Psoas muscle (tissue), 8 donors: Measurements from ENCODE around the gene R3HDML. TPM values are rescaled to one million over a fixed set of nuclear protein-coding genes. Genes with fewer than 3 reads are reported as not detected.

Experiments used
- ATAC-seq, 4 donors: fragments of 200-7000 bp; cut with Tn5 transposase; one replicate each; pipeline ENCODE4 v1.9.1; 2020; ENCODE audit warnings: moderate library complexity in 3 of 4, mild to moderate bottlenecking in 2 of 4
- DNase-seq, 2 donors: peaks; one replicate each; pipeline ENCODE4 v3.0.0-alpha.2; 2020
- H3K27ac ChIP-seq: fragments of 200-600 bp; one replicate; pipeline ENCODE4 v1.8.0; 2022
- H3K27me3 ChIP-seq, 3 donors: fragments of 200-600 bp in 1 of 3; one replicate each; pipeline versions ENCODE4 v1.6.1 to v1.8.0; 2013 to 2022; ENCODE audit warnings: low read length in 2 of 3, mild to moderate bottlenecking in 2 of 3, moderate library complexity in 1 of 3; ENCODE audit not compliant: insufficient read depth in 3 of 3
- H3K36me3 ChIP-seq, 2 donors: fragments of 200-600 bp in 1 of 2; one replicate each; pipeline versions ENCODE4 v1.6.1 to v1.8.0; 2013 to 2022; ENCODE audit warnings: low read depth in 1 of 2, mild to moderate bottlenecking in 1 of 2, moderate library complexity in 1 of 2; ENCODE audit not compliant: insufficient read depth in 1 of 2
- H3K4me1 ChIP-seq: fragments of 200-600 bp; one replicate; pipeline ENCODE4 v1.8.0; 2022
- H3K4me3 ChIP-seq: fragments of 200-600 bp; one replicate; pipeline ENCODE4 v1.8.0; 2022; ENCODE audit warnings: mild to moderate bottlenecking
- H3K9me3 ChIP-seq: fragments of 200-600 bp; one replicate; pipeline ENCODE4 v1.8.0; 2022
- CTCF ChIP-seq: fragments of 200-600 bp; IDR thresholded peaks from one replicate; pipeline ENCODE4 v1.8.0; 2022; ENCODE audit warnings: antibody characterized with exemption
- WGBS, 3 donors: extraction: QIAGEN DNeasy Blood & Tissue Kit; methylation state at CpG; one replicate each; pipeline versions ENCODE4 v1.1.6 to v1.1.7; 2013; 5-methylcytosine and 5-hydroxymethylcytosine counted together
- intact Hi-C, 2 donors: fragments of 100-400 bp; cut with DNase I; formaldehyde crosslinking; loops; one replicate each; pipeline versions ENCODE4 v1.11.0 to v1.14.2; 2022
- polyA plus RNA-seq, 3 donors: library from polyadenylated mRNA; stranded (reverse); fragments of 200-250 nt; gene quantifications; one replicate each; pipeline ENCODE4 v1.2.3, GENCODE V29; 2013
- total RNA-seq, 4 donors: library from RNA; stranded (reverse); fragmentation: NEBNext Ultra II Directional in 2 of 4; extraction: Animal tissue kit (Norgen Biotek cat#: 25700) in 2 of 4; gene quantifications; one replicate each; pipeline versions ENCODE4 v1.2.1 to v1.2.4, GENCODE V29; 2021 to 2023
- donor health status: healthy with polysubstance abuse.
- donor health status: DM: no; HTN: no; CAD: no; lungs with moderate emphysema.
- donor health status: Bipolar disorder and iron deficiency.
- donor health status: healthy.
- donor health status: DM: yes; HTN: yes; CAD: no.
- donor health status: DM: no; HTN: no; CAD: no.
- donor health status: DM: no; HTN: no; CAD: no.
- donor health status: DM: yes; HTN: yes; CAD: no.

R3HDML gene
- total and polyA plus RNA-seq, 7 donors: not detected

GRCh38 chr20:44393608-44394451 lies 57.0 kb downstream of the R3HDML start:
- no peak for TF ChIP-seq CTCF
- DNase-seq (no peak), ATAC-seq (no peak)
- intact Hi-C loops: loop anchor here in 1 of 2 donors (5.0 kb wide), 1 partner anchor 63 kb away; no protein-coding TSS in a partner anchor
- Histone ChIP-seq H3K4me3 (no peak overlapping the region), H3K9me3 (no peaks in the 10 kb centered on the region), H3K27ac (no peak overlapping the region), H3K4me1 (no peaks in the 10 kb centered on the region), H3K36me3 (no peaks in the 10 kb centered on the region), H3K27me3 (peaks cover 0 to 9% (median 4%) of the 10 kb centered on the region in 3 donors)
- WGBS, 3 donors: 53 to 58% (median 54%) methylated on average over 9 of the region's 9 CpGs

DNA sequence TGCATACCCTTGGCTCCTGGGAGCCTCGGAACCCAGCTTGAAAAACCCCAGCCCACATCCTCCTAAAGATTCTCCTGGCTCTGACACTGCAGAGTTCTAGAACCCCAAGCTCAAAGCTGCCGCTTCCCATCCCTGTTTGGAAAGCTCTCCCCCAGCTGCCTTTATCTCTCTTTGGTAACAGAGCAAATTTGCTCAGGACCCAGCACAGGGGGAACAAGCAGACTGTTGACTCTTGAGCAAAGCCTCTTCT lies 57.5 kb downstream of the R3HDML start:
- DNase-seq (no peak), ATAC-seq (no peak)
- intact Hi-C loops: loop anchor here in 1 of 2 donors (5.0 kb wide), 1 partner anchor 63 kb away; no protein-coding TSS in a partner anchor
- Histone ChIP-seq H3K9me3 (no peaks in the 10 kb centered on the region), H3K27me3 (peaks cover 0 to 6% (median 4%) of the 10 kb centered on the region in 3 donors), H3K27ac (no peak overlapping the region), H3K4me3 (no peak overlapping the region), H3K4me1 (no peaks in the 10 kb centered on the region), H3K36me3 (no peaks in the 10 kb centered on the region)
- TF ChIP-seq CTCF: no peak
- WGBS, 3 donors: 77 to 85% (median 78%) methylated on average over 2 of the region's 2 CpGs

- no peak for TF ChIP-seq CTCF
- intact Hi-C loops: loop anchor here in 1 of 2 donors (5.0 kb wide), 1 partner anchor 62 kb away; no protein-coding TSS in a partner anchor
- Histone ChIP-seq H3K4me1 (no peaks in the 10 kb centered on the region), H3K27ac (no peak overlapping the region), H3K9me3 (no peaks in the 10 kb centered on the region), H3K36me3 (no peaks in the 10 kb centered on the region), H3K27me3 (peaks cover 0 to 5% (median 4%) of the 10 kb centered on the region in 3 donors), H3K4me3 (no peak overlapping the region)
- ATAC-seq (no peak), DNase-seq (no peak)
- 78 to 81% (median 79%) methylated on average over 15 of the region's 15 CpGs for WGBS, 3 donors
Measured at GRCh38 chr20:44394702-44395460, 58.0 kb downstream of the R3HDML start.

DNA sequence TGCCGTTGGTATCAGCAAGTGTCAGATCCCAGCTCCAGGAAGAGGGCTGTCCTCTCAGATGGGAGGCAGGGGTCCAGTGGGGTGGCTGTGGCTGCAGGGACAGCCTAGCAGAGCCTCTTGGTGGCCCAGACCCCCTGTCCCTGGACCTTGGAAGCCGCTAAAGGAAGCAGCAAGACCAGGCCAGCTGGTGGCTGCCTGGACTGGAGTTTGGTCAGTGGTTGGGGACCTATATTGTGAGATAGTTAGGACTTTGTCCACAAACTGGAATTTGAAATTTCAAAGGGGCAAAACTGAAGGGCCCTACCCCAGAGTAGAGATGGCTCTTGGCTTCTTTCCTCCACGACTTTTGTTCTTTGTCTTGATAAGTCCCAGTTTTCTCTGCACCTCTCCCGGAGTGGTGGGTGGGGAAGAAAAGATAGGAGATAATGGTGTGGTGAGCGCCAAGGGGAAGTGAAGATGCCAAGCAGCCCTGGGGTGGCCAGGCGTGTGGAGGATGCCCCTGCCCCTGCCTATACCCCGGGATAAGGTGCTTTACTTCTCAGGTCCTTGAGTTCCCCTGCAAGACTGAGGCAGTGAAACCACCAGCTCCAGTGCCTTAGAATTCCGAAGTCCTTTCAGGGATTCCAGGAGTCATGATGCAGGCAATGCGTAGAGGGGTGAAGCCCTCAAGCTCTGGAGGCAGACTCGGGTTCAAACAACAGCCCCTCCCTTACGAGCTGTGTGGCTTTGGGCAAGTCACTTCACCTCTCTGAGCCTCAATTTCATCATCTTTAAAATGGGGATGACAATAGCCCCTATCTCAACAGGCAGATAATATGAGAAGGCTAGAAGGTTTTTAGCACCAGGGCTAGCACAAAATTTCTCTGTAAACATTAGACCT lies 58.9 kb downstream of the R3HDML start:
- H3K4me3 ChIP-seq: no peak overlapping the region
- H3K36me3 ChIP-seq: no peaks in the 10 kb centered on the region
- DNase-seq: no peak
- ATAC-seq: no peak
- no peaks in the 10 kb centered on the region for H3K9me3 ChIP-seq
- H3K4me1 ChIP-seq: no peaks in the 10 kb centered on the region
- WGBS, 3 donors: 66 to 71% (median 67%) methylated on average over 11 of the region's 11 CpGs
- peaks cover 0 to 5% (median 4%) of the 10 kb centered on the region in 3 donors for H3K27me3 ChIP-seq
- TF ChIP-seq CTCF: no peak
- intact Hi-C loops: no loop called here
- no peak overlapping the region for H3K27ac ChIP-seq
